GM19025 (cell line): Measurements from ENCODE around the gene MADCAM1.
"Not testable (repeated sequence)": the region's sequence is repeated elsewhere in the genome, so short reads cannot be mapped to it uniquely, and the experiment has no call there.

Experiments used
- ATAC-seq: cut with Tn5 transposase; IDR thresholded peaks from one replicate; pipeline ENCODE4 v1.9.1; 2021; ENCODE audit warnings: mild to moderate bottlenecking, low read depth, moderate library complexity; ENCODE audit not compliant: unreplicated experiment

The MADCAM1 gene

GRCh38 chr19:496112-496665, at the start of gene MADCAM1:
Gene MADCAM1 (plus strand): TSS chr19:496486. CDS start chr19:496500, 14 bp downstream.
- ATAC-seq, result no peak

GRCh38 chr19:447064-447426, 49.2 kb upstream of the MADCAM1 start:
- ATAC-seq, result no peak

DNA sequence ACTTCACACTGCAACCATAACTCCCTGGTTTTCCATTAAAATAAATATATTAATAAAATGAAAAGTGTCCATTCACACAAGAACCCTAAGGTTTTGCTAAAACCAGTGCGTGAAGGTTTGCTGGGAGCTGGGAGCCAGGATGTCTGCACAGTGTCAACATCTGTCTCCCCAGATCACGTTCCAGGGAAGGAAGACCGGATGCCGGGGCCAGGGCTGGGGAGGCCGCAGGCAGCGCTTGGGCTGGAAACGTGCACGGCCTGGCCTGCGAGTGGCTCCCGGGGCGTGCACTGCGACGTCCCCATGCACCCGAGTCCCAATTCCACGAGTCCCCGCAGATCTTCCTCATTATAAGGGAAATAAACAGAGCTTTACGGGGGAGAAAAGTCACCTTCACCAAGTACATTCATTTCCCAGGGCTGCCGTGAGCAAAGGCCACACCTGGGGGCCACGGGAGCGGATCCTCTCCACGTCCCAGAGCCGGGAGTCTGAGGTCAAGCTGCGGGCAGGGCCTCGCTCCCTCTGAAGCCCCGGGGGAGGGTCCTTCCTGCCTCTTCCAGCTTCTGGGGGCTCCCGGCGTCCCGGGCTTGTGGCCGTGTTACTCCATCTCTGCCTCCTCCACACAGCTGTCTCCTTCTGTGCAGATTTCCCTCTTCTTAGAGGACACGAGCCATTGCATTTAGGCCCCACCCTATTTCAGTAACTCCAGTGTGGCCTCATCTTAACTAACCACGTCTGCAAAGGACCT, 48.3 kb upstream of the MADCAM1 start:
- no peak for ATAC-seq

- ATAC-seq, result no peak
Observed at GRCh38 chr19:449916-450315, 46.4 kb upstream of the MADCAM1 start.

- not testable (repeated sequence) for ATAC-seq
Observed at GRCh38 chr19:450912-451481, 45.3 kb upstream of the MADCAM1 start.

- ATAC-seq, result no peak
Observed at GRCh38 chr19:452829-453228, 43.5 kb upstream of the MADCAM1 start.

DNA sequence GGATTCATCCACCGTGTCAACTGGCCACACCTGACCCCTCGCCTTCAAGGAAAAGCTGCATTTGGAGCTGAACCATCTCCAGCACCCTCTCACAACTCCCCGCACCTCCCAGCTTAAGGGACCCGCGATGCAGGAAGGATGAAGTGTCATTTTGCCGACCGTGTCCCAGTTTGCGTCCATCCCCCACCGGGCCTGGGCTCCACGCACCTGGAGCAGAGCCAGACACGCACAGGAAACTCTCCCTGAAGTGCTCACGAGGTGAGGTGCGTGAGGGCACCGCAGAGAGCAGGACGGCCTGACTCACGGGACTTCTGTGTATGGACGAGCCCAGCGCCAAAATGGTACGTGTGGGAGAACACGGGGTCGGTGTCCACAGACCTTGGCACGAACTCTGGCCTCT, 42.7 kb upstream of the MADCAM1 start:
- ATAC-seq, result no peak

DNA sequence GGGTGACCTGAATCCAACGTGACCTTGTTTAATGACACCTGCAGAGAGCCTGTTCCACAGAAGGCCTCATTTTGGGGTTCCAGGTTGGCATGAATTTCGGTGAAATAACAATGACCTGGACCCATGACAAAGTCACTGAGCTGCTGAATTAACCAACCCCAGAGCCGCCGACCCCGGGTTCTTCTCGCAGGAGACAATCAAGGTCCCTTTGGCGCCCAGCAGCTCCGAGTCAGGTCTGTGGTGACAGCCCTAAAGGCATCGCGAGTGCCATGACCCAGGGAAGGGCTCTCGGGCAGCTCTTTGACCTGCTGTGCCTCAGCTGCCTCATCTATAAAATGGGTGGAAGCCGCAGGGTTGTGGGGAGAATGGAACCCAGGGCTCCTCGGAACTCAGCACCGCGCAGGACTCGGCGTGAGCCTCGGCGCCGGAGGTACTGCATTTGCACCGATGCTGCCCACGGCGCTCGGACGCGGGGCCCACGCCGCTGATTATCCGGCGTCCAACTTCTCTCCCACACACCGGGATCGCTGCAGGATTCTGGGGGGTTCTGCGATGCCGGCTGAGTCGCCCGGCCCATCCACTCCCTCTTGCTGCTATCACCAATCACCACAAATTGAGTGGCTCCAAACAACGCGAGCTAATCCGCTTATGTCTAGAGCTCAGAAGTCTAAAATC, 41.1 kb upstream of the MADCAM1 start:
- ATAC-seq, result no peak

DNA sequence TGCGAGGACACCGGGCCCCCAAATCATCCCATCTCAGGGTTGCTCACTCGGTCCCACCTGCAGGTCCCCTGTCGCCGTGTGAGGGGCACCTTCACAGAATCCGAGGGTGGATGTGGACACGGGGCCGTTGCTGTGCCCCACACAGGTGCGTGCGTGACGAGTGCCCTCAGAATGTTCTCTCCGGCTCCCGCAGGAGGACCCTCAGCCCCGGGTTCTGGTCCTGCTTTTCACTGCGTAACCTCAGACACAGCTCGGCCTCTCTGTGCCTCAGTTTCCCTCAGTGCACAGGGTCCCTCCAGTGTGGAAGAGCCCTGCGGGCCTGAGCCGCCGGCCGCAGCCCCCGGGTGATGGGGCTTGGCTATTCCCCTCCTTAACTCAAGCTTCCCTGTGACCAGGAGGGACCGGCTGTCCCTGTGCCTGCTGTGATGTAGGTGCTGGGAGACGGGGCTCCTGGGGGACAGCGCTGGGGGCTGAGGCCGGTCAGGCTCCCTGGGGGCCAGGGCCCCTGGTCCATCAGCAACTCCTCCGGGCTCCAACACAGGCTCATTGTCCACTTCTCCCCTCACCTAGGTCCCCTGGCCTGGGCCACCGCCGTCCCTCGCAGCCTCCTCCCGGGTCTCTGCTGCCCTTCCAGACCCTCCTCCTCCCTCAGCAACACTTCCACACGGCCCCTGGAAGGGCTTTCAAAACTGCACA, 40.3 kb upstream of the MADCAM1 start:
- ATAC-seq, result no peak

GRCh38 chr19:456547-457110, 39.7 kb upstream of the MADCAM1 start:
- no peak for ATAC-seq

- no peak for ATAC-seq
Observed at GRCh38 chr19:457636-458035, 38.6 kb upstream of the MADCAM1 start.

- no peak for ATAC-seq
Observed at GRCh38 chr19:458091-459042, 37.9 kb upstream of the MADCAM1 start.

GRCh38 chr19:459724-460511, 36.4 kb upstream of the MADCAM1 start:
- ATAC-seq, result no peak

GRCh38 chr19:460877-461720, 35.2 kb upstream of the MADCAM1 start, which contains the start of gene SHC2:
Gene SHC2 (minus strand): TSS chr19:461033. CDS start chr19:460996, 37 bp downstream.
- ATAC-seq, result no peak

DNA sequence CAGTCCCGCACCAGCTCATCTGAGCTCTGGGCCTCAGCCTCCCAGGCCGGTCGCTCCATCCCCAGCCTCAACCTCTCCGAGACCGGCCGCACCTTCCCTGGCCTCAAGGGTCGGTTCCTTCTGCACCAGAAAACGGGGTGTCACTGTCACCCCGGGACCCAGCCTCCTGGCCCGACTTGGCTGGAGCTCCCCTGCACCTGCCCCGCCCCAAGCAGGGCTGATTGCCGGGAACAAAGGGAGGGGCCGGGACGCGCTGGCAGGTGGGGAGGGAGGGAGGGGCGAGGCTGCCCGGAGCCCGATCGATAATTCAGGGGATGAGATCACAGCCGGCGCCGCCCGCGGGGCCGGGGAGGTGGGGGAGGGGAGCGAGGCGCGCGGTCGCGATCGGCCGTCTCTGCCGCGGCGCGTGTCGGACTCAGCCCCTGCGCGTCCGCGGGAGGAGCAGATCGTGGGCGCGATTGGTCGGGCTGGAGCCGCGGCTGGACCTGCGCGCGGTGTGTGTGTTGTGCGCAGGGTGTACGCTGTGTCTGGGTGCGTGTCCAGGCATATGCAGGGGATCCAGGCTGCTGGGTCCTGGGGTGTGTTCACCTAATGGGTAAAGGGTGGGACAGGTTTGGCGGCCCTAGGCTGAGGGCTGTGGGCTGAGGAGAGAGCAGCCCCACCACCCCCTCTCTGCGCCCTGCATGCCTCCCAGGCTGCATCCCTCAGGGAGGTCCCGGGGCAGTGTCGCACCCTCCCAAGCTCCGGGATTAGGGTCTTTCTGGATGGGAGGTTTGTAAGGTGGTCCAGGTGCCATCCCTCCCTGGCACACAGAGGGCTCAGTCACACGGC, 34.4 kb upstream of the MADCAM1 start:
- ATAC-seq, result no peak

- ATAC-seq, result no peak
Observed at GRCh38 chr19:463483-464207, 32.6 kb upstream of the MADCAM1 start.
